IgD-negative memory B cell (primary cell): ENCODE data around the gene GSDMA. TPM values are rescaled to one million over a fixed set of nuclear protein-coding genes. Genes with fewer than 3 reads are reported as not detected.

ENCODE experiments used
- H3K27ac Mint-ChIP-seq, 3 donors: one replicate each; pipeline ENCODE4 v1.8.0; 2020 to 2022; ENCODE audit warnings: mild to moderate bottlenecking in 3 of 3, mixed read lengths in 3 of 3, moderate library complexity in 1 of 3
- H3K27me3 Mint-ChIP-seq: one replicate; pipeline ENCODE4 v1.8.0; 2021; ENCODE audit warnings: mixed read lengths
- H3K36me3 Mint-ChIP-seq: one replicate; pipeline ENCODE4 v1.8.0; 2020; ENCODE audit warnings: mild to moderate bottlenecking, mixed read lengths
- H3K4me1 Mint-ChIP-seq, 3 donors: one replicate each; pipeline ENCODE4 v1.8.0; 2020 to 2022; ENCODE audit warnings: mixed read lengths in 3 of 3, mild to moderate bottlenecking in 1 of 3
- H3K4me3 Mint-ChIP-seq, 4 donors: one replicate each; pipeline ENCODE4 v1.8.0; 2020 to 2022; ENCODE audit warnings: mild to moderate bottlenecking in 4 of 4, mixed read lengths in 4 of 4, moderate library complexity in 3 of 4
- H3K9me3 Mint-ChIP-seq, 3 donors: one replicate each; pipeline ENCODE4 v1.8.0; 2020 to 2021; ENCODE audit warnings: mixed read lengths in 3 of 3, mild to moderate bottlenecking in 1 of 3
- polyA plus RNA-seq: library from polyadenylated mRNA; unstranded; fragments of 300-500 nt; fragmentation: Illumina TruSeq; gene quantifications from one replicate; pipeline ENCODE4 v1.2.3, GENCODE V29; 2021

GSDMA gene
- polyA plus RNA-seq, 1 donor from 2014 or later = 0.19 TPM

DNA sequence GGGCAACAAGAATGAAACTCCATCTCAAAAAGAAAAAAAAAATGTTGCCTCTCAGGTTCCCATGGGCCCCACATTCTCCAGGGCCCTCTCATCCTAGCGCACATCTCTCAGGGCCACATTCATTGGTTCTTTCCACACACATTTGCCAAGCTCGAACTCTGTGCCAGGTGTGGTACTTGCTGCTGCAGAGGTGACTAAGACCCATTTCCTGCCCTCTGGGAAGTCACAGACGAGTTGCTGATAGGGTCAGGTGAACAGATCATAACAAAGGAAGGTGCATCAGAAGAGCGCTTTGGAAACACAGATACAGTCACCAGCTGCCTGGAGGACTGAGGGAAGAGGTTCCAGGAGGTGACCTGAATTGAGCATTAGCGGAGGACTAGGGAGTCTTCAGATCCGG, 1.0 kb downstream of the GSDMA start:
- Mint-ChIP-seq H3K36me3 (no peaks in the 10 kb centered on the region), H3K9me3 (peaks cover 0 to 1% (median 0%) of the 10 kb centered on the region in 3 donors), H3K4me3 (peak overlapping the region in 1 of 4 donors; percentile 24), H3K27ac (peak overlapping the region in 1 of 3 donors; percentile 20), H3K27me3 (peaks cover 8% of the 10 kb centered on the region), H3K4me1 (peaks cover 9 to 12% (median 11%) of the 10 kb centered on the region in 3 donors)

DNA sequence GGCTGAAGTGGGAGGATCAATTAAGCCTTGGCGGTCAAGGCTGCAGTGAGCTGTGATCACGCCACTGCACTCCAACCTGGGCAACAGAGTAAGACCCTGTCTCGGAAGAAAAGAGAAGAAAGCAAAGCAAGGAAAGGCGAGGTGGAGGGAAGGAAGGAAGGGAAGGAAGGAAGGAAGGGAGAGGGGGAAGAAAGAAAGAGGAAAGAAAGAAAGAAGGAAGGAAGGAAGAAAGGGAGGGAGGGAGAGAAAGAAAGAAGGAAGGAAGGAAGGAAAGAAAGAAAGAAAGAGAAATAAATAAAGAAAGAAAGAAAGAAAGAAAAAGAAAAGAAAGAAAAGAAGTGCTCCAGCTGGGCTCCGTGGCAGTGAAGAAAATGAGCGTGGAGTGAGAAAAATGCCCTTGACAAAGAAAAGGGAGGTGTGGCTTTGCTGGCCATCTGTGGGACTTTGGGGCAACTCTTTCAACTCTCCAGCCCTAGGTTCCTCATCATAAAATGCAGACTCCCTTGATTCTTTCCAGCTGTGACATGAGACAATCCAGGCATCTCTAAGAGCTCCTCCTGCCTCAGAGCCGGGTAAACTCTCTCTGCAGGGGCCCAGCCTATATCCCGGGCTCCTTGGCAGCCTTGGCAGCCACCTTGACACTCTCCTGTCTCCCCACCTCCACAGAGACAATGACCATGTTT, 2.4 kb downstream of the GSDMA start:
- Mint-ChIP-seq H3K36me3 (no peaks in the 10 kb centered on the region), H3K4me3 (no peak overlapping the region), H3K27me3 (peaks cover 11% of the 10 kb centered on the region), H3K4me1 (peaks cover 6 to 8% (median 6%) of the 10 kb centered on the region in 3 donors), H3K27ac (no peak overlapping the region), H3K9me3 (peaks cover 0 to 1% (median 0%) of the 10 kb centered on the region in 3 donors)

GRCh38 chr17:39966771-39967170, 4.0 kb downstream of the GSDMA start:
- Mint-ChIP-seq H3K27ac (no peak overlapping the region), H3K4me1 (peaks cover 6 to 8% (median 6%) of the 10 kb centered on the region in 3 donors), H3K4me3 (peak overlapping the region in 1 of 4 donors; percentile 13), H3K36me3 (no peaks in the 10 kb centered on the region), H3K9me3 (peaks cover 0 to 1% (median 0%) of the 10 kb centered on the region in 3 donors), H3K27me3 (peaks cover 10% of the 10 kb centered on the region)

GRCh38 chr17:39968761-39969160, 6.0 kb downstream of the GSDMA start:
- H3K4me3 Mint-ChIP-seq = no peak overlapping the region
- H3K9me3 Mint-ChIP-seq = peaks cover 0 to 1% (median 0%) of the 10 kb centered on the region in 3 donors
- peaks cover 3 to 12% (median 7%) of the 10 kb centered on the region in 3 donors for H3K4me1 Mint-ChIP-seq
- H3K27me3 Mint-ChIP-seq = peaks cover 13% of the 10 kb centered on the region
- no peak overlapping the region for H3K27ac Mint-ChIP-seq
- no peaks in the 10 kb centered on the region for H3K36me3 Mint-ChIP-seq

DNA sequence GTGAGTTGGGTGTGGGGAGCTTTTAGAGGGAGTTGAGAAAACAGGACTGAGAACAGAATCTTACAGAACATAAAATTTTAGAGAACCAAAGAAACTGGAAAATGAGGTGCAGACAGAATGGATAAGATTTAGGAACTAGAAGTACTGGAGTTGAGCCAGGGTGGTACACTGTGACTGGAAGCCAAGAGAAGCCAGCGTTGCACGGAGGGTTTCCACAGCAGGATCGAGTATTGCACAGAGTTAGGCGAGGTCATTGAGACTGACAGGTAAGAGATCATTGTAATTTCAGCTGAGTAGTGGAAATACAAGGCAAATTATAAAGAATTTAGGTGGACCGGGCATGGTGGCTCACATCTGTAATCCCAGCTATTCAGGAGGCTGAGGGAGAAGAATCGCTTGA, 6.6 kb downstream of the GSDMA start:
- Mint-ChIP-seq H3K36me3 (no peaks in the 10 kb centered on the region), H3K4me1 (peaks cover 0 to 12% (median 5%) of the 10 kb centered on the region in 3 donors), H3K27me3 (peaks cover 11% of the 10 kb centered on the region), H3K4me3 (no peak overlapping the region), H3K9me3 (no peaks in the 10 kb centered on the region), H3K27ac (no peak overlapping the region)

- H3K4me3 Mint-ChIP-seq = no peak overlapping the region
- no peaks in the 10 kb centered on the region for H3K9me3 Mint-ChIP-seq
- H3K27ac Mint-ChIP-seq = no peak overlapping the region
- H3K27me3 Mint-ChIP-seq = peaks cover 11% of the 10 kb centered on the region
- no peaks in the 10 kb centered on the region for H3K36me3 Mint-ChIP-seq
- H3K4me1 Mint-ChIP-seq = peaks cover 0 to 12% (median 3%) of the 10 kb centered on the region in 3 donors
These were observed 7.4 kb downstream of the GSDMA start for GRCh38 chr17:39970157-39970692.

- H3K27ac Mint-ChIP-seq = no peak overlapping the region
- no peaks in the 10 kb centered on the region for H3K9me3 Mint-ChIP-seq
- H3K4me3 Mint-ChIP-seq = no peak overlapping the region
- H3K4me1 Mint-ChIP-seq = peaks cover 0 to 12% (median 3%) of the 10 kb centered on the region in 3 donors
- H3K27me3 Mint-ChIP-seq = peaks cover 11% of the 10 kb centered on the region
- no peaks in the 10 kb centered on the region for H3K36me3 Mint-ChIP-seq
These were observed 8.3 kb downstream of the GSDMA start for GRCh38 chr17:39971076-39971603.

DNA sequence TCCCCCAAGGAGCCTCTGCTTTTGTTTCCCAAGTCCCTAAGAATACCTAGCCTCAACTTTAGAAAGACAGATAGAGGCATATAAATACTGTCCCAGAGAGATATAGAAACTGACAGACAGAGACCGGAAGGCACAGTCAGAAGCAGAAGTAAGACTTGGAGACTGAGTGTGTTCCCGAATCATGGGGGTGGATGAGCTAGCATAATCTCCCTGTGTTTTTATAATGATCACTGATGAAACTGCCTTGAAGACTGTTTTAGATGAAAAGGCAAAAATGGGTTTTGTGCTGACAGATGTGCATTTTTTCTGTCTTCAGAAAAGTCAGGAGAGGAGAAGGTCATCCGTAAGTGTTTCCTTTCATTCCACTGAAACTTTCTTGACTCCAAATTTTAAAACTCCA, 9.5 kb downstream of the GSDMA start:
- Mint-ChIP-seq H3K4me3 (no peak overlapping the region), H3K36me3 (no peaks in the 10 kb centered on the region), H3K27ac (no peak overlapping the region), H3K9me3 (no peaks in the 10 kb centered on the region), H3K27me3 (peaks cover 11% of the 10 kb centered on the region), H3K4me1 (peaks cover 0 to 6% (median 3%) of the 10 kb centered on the region in 3 donors)

DNA sequence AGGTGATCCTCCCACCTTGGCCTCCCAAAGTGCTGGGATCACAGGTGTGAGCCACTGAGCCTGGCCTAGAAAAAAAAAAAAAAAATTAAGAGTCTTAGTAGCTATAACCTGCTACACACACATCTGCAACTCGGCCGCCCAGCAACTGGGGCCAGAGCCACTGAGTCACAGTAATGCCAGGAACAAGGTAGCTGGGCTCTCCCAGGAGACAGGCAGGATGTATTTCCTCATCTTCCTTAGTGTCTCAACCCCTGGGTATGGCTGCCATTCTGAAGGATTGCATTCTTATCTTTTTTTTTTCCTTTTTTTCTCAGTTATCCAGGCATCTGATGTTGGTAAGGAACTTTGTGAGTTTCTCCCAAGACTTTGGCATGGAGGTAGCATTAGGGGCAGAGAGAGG, 10.7 kb downstream of the GSDMA start:
- no peaks in the 10 kb centered on the region for H3K9me3 Mint-ChIP-seq
- H3K4me1 Mint-ChIP-seq = peaks cover 0 to 6% (median 3%) of the 10 kb centered on the region in 3 donors
- peaks cover 10% of the 10 kb centered on the region for H3K27me3 Mint-ChIP-seq
- H3K4me3 Mint-ChIP-seq = peak overlapping the region in 1 of 4 donors; percentile 33
- no peaks in the 10 kb centered on the region for H3K36me3 Mint-ChIP-seq
- H3K27ac Mint-ChIP-seq = no peak overlapping the region

DNA sequence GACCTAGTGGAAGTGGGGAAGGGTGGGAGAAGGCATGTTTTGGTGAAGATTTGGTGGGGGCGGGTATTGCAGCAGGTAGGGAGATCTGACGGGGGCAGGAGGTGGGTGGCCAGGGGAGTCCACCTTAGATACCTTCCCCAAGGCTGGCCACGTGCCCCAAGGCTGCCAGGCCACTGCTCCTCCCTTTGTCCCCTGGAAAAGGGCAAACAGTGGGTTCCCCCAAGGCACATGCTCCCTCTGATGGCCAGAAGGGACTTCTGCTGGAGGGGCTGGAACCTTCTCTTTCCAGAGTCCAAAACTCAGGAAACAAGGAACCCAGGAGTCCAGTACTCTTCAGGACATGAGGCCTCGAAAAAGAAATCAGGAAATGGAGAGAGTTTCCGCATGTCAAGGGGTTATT, 11.6 kb downstream of the GSDMA start:
- Mint-ChIP-seq H3K9me3 (no peaks in the 10 kb centered on the region), H3K4me1 (peaks cover 4 to 10% (median 7%) of the 10 kb centered on the region in 3 donors), H3K4me3 (no peak overlapping the region), H3K27ac (no peak overlapping the region), H3K36me3 (no peaks in the 10 kb centered on the region), H3K27me3 (peaks cover 6% of the 10 kb centered on the region)

GRCh38 chr17:39975801-39976200, 13.0 kb downstream of the GSDMA start:
- peaks cover 6% of the 10 kb centered on the region for H3K27me3 Mint-ChIP-seq
- no peaks in the 10 kb centered on the region for H3K9me3 Mint-ChIP-seq
- no peak overlapping the region for H3K27ac Mint-ChIP-seq
- H3K4me3 Mint-ChIP-seq = no peak overlapping the region
- H3K4me1 Mint-ChIP-seq = peaks cover 11 to 19% (median 16%) of the 10 kb centered on the region in 3 donors
- H3K36me3 Mint-ChIP-seq = no peaks in the 10 kb centered on the region

GRCh38 chr17:39979016-39979670, 16.3 kb downstream of the GSDMA start:
- H3K4me3 Mint-ChIP-seq = peak overlapping the region; percentile 94 to 97 (median 96)
- no peaks in the 10 kb centered on the region for H3K36me3 Mint-ChIP-seq

DNA sequence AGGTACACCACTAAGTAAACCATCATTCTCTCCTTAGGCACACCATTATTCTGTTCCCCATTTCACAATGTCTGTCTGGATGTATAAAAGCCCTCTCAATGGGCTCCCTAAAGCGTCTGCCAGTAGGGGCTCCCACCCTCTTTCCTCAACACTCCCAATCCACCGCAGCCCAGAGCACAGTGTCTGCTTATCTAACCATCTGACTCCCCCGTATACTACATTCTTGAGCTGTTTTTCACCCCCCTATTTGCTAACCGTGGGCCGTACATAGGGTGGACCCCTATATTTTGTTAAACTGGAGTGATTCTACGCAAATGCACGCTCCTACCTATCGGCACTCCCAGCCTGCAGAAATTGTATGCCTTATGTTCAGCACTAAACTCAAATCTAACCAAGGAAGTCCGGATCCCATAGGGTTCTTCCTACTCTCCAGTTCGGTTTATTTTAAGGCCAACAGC, 17.1 kb downstream of the GSDMA start:
- H3K4me1 Mint-ChIP-seq = peaks cover 23 to 28% (median 26%) of the 10 kb centered on the region in 3 donors
- peaks cover 2% of the 10 kb centered on the region for H3K36me3 Mint-ChIP-seq
- no peaks in the 10 kb centered on the region for H3K9me3 Mint-ChIP-seq
- peak overlapping the region; percentile 94 to 97 (median 96) for H3K4me3 Mint-ChIP-seq
- H3K27me3 Mint-ChIP-seq = no peaks in the 10 kb centered on the region
- peak overlapping the region; percentile 94 to 98 (median 96) for H3K27ac Mint-ChIP-seq

More at GRCh38 chr17:39979016-39979670, 16.3 kb downstream of the GSDMA start:
- H3K27me3 Mint-ChIP-seq = peaks cover under 1% of the 10 kb centered on the region
- H3K9me3 Mint-ChIP-seq = no peaks in the 10 kb centered on the region
- peak overlapping the region in 1 of 3 donors; percentile 96 for H3K27ac Mint-ChIP-seq
- peaks cover 23 to 26% (median 26%) of the 10 kb centered on the region in 3 donors for H3K4me1 Mint-ChIP-seq

GRCh38 chr17:39980351-39981206, 17.8 kb downstream of the GSDMA start, which contains the start of gene PSMD3:
TSS of gene PSMD3 (plus strand) at chr17:39980807. CDS start at chr17:39980971, 164 bp downstream.
- Mint-ChIP-seq H3K9me3 (no peaks in the 10 kb centered on the region), H3K27ac (peak within 1 kb of the TSS; percentile 94 to 98 (median 96)), H3K4me3 (peak within 1 kb of the TSS; percentile 94 to 97 (median 96)), H3K27me3 (no peaks in the 10 kb centered on the region), H3K4me1 (peaks cover 23 to 28% (median 26%) of the 10 kb centered on the region in 3 donors), H3K36me3 (peaks cover 2% of the 10 kb centered on the region)
